Psoas muscle (tissue), 8 donors: ENCODE measurements around the gene EI24. TPM values are rescaled to one million over a fixed set of nuclear protein-coding genes. Genes with fewer than 3 reads are reported as not detected.
"Not testable (repeated sequence)": the region's sequence is repeated elsewhere in the genome, so short reads cannot be mapped to it uniquely, and the experiment has no call there.

Experiments
- ATAC-seq, 4 donors: fragments of 200-7000 bp; cut with Tn5 transposase; one replicate each; pipeline ENCODE4 v1.9.1; 2020; ENCODE audit warnings: moderate library complexity in 3 of 4, mild to moderate bottlenecking in 2 of 4
- DNase-seq, 2 donors: peaks; one replicate each; pipeline ENCODE4 v3.0.0-alpha.2; 2020
- H3K27ac ChIP-seq: fragments of 200-600 bp; one replicate; pipeline ENCODE4 v1.8.0; 2022
- H3K27me3 ChIP-seq, 3 donors: fragments of 200-600 bp in 1 of 3; one replicate each; pipeline versions ENCODE4 v1.6.1 to v1.8.0; 2013 to 2022; ENCODE audit warnings: low read length in 2 of 3, mild to moderate bottlenecking in 2 of 3, moderate library complexity in 1 of 3; ENCODE audit not compliant: insufficient read depth in 3 of 3
- H3K36me3 ChIP-seq, 2 donors: fragments of 200-600 bp in 1 of 2; one replicate each; pipeline versions ENCODE4 v1.6.1 to v1.8.0; 2013 to 2022; ENCODE audit warnings: low read depth in 1 of 2, mild to moderate bottlenecking in 1 of 2, moderate library complexity in 1 of 2; ENCODE audit not compliant: insufficient read depth in 1 of 2
- H3K4me1 ChIP-seq: fragments of 200-600 bp; one replicate; pipeline ENCODE4 v1.8.0; 2022
- H3K4me3 ChIP-seq: fragments of 200-600 bp; one replicate; pipeline ENCODE4 v1.8.0; 2022; ENCODE audit warnings: mild to moderate bottlenecking
- H3K9me3 ChIP-seq: fragments of 200-600 bp; one replicate; pipeline ENCODE4 v1.8.0; 2022
- WGBS, 3 donors: extraction: QIAGEN DNeasy Blood & Tissue Kit; methylation state at CpG; one replicate each; pipeline versions ENCODE4 v1.1.6 to v1.1.7; 2013; 5-methylcytosine and 5-hydroxymethylcytosine counted together
- intact Hi-C, 2 donors: fragments of 100-400 bp; cut with DNase I; formaldehyde crosslinking; loops; one replicate each; pipeline versions ENCODE4 v1.11.0 to v1.14.2; 2022
- polyA plus RNA-seq, 3 donors: library from polyadenylated mRNA; stranded (reverse); fragments of 200-250 nt; gene quantifications; one replicate each; pipeline ENCODE4 v1.2.3, GENCODE V29; 2013
- total RNA-seq, 4 donors: library from RNA; stranded (reverse); fragmentation: NEBNext Ultra II Directional in 2 of 4; extraction: Animal tissue kit (Norgen Biotek cat#: 25700) in 2 of 4; gene quantifications; one replicate each; pipeline versions ENCODE4 v1.2.1 to v1.2.4, GENCODE V29; 2021 to 2023
- TF ChIP-seq, protein P1 (sequence below): fragments of 200-600 bp; IDR thresholded peaks from one replicate; pipeline ENCODE4 v1.8.0; 2022; ENCODE audit warnings: antibody characterized with exemption
- donor health status: healthy with polysubstance abuse.
- donor health status: DM: no; HTN: no; CAD: no; lungs with moderate emphysema.
- donor health status: Bipolar disorder and iron deficiency.
- donor health status: healthy.
- donor health status: DM: yes; HTN: yes; CAD: no.
- donor health status: DM: no; HTN: no; CAD: no.
- donor health status: DM: no; HTN: no; CAD: no.
- donor health status: DM: yes; HTN: yes; CAD: no.

The EI24 gene
- total and polyA plus RNA-seq, 7 donors = 52.9 to 184 (median 82.8) TPM

GRCh38 chr11:125535585-125535984, 33.7 kb upstream of the EI24 start:
- H3K9me3 ChIP-seq = no peaks in the 10 kb centered on the region
- ATAC-seq = no peak
- intact Hi-C loops = no loop called here
- H3K27ac ChIP-seq = no peak overlapping the region
- no peak for DNase-seq
- TF ChIP-seq, protein P1, sequence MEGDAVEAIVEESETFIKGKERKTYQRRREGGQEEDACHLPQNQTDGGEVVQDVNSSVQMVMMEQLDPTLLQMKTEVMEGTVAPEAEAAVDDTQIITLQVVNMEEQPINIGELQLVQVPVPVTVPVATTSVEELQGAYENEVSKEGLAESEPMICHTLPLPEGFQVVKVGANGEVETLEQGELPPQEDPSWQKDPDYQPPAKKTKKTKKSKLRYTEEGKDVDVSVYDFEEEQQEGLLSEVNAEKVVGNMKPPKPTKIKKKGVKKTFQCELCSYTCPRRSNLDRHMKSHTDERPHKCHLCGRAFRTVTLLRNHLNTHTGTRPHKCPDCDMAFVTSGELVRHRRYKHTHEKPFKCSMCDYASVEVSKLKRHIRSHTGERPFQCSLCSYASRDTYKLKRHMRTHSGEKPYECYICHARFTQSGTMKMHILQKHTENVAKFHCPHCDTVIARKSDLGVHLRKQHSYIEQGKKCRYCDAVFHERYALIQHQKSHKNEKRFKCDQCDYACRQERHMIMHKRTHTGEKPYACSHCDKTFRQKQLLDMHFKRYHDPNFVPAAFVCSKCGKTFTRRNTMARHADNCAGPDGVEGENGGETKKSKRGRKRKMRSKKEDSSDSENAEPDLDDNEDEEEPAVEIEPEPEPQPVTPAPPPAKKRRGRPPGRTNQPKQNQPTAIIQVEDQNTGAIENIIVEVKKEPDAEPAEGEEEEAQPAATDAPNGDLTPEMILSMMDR = no peak
- no peaks in the 10 kb centered on the region for H3K36me3 ChIP-seq
- no peak overlapping the region for H3K4me3 ChIP-seq
- H3K27me3 ChIP-seq = no peaks in the 10 kb centered on the region
- no peaks in the 10 kb centered on the region for H3K4me1 ChIP-seq
- WGBS, 3 donors = 53 to 67% (median 58%) methylated on average over 1 of the region's 1 CpG

DNA sequence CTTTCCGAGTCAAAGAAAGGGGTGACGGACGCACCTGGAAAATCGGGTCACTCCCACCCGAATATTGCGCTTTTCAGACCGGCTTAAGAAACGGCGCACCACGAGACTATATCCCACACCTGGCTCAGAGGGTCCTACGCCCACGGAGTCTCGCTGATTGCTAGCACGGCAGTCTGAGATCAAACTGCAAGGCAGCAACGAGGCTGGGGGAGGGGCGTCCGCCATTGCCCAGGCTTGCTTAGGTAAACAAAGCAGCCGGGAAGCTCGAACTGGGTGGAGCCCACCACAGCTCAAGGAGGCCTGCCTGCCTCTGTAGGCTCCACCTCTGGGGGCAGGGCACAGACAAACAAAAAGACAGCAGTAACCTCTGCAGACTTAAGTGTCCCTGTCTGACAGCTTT, 32.4 kb upstream of the EI24 start:
- H3K4me1 ChIP-seq = not testable (repeated sequence)

GRCh38 chr11:125542709-125543108, 26.6 kb upstream of the EI24 start:
- TF ChIP-seq, protein P1 = no peak
- Histone ChIP-seq H3K27me3 (no peaks in the 10 kb centered on the region), H3K27ac (no peak overlapping the region), H3K4me1 (no peaks in the 10 kb centered on the region), H3K4me3 (no peak overlapping the region), H3K9me3 (no peaks in the 10 kb centered on the region), H3K36me3 (no peaks in the 10 kb centered on the region)
- ATAC-seq = no peak
- no peak for DNase-seq
- intact Hi-C loops = no loop called here

More for the DNA sequence above, 32.4 kb upstream of the EI24 start:
- H3K4me3 ChIP-seq, ATAC-seq, H3K27me3 ChIP-seq, H3K9me3 ChIP-seq, DNase-seq, H3K36me3 ChIP-seq, H3K27ac ChIP-seq, intact Hi-C loops: not testable (repeated sequence)
- WGBS, 3 donors = 37 to 63% (median 53%) methylated on average over 2 to 8 of the region's 19 CpGs

GRCh38 chr11:125550780-125551179, 18.5 kb upstream of the EI24 start:
- TF ChIP-seq, protein P1 = no peak
- DNase-seq (no peak), ATAC-seq (no peak)
- Histone ChIP-seq H3K27me3 (no peaks in the 10 kb centered on the region), H3K36me3 (no peaks in the 10 kb centered on the region), H3K4me3 (no peak overlapping the region), H3K27ac (no peak overlapping the region), H3K4me1 (no peaks in the 10 kb centered on the region), H3K9me3 (peaks cover 12% of the 10 kb centered on the region)
- intact Hi-C loops = no loop called here
- 87 to 93% (median 89%) methylated on average over 1 of the region's 1 CpG for WGBS, 3 donors

DNA sequence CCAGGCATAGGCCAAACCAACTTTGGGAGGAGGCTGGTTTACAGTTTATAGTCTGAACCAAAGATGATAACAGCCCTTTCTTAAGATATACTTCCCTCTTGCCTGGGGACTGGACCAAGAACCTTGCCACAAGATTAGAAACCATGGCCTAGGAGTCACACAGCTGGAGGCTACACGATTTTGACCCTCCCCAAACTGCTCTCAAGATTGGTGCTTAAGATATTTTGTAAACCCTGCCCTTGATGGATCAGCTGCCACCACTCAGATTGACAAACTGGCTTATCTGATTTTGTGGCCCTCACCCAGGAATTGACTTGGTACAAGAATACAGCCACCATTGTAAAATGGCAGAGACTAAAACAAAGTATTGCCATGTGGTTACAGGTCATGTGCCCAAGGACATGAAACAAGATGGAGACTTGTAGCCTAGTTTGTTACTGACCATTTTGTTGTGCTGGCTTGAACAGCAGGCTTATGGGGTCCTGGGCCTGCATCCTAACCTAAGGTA, 17.4 kb upstream of the EI24 start:
- DNase-seq = no peak
- Histone ChIP-seq H3K4me3 (no peak overlapping the region), H3K9me3 (peaks cover 12% of the 10 kb centered on the region), H3K27me3 (no peaks in the 10 kb centered on the region), H3K27ac (no peak overlapping the region), H3K36me3 (no peaks in the 10 kb centered on the region), H3K4me1 (no peaks in the 10 kb centered on the region)
- TF ChIP-seq, protein P1 = no peak
- intact Hi-C loops = no loop called here
- ATAC-seq = no peak
- 36 to 48% (median 43%) methylated on average over 1 of the region's 1 CpG for WGBS, 3 donors
